Cardiac muscle cell (in vitro differentiated cells and primary cell): ENCODE measurements around the gene AP1S2. TPM values are rescaled to one million over a fixed set of nuclear protein-coding genes. Genes with fewer than 3 reads are reported as not detected.
"Not testable (repeated sequence)": the region's sequence is repeated elsewhere in the genome, so short reads cannot be mapped to it uniquely, and the experiment has no call there.

Source experiments
- DNase-seq, 2 donors: peaks; one replicate each; pipeline versions ENCODE4 v3.0.0 to v3.0.0-alpha.2; 2010 to 2017; ENCODE audit warnings: low read depth in 1 of 2, low spot score in 1 of 2
- H3K27ac ChIP-seq: fragments of 200-600 bp; sonication (generic); 2 replicates; pipeline ENCODE4 v1.5.1; 2016
- H3K27me3 ChIP-seq: fragments of 200-600 bp; sonication (generic); 2 replicates; pipeline ENCODE4 v1.6.0; 2016; ENCODE audit warnings: control low read depth
- H3K36me3 ChIP-seq: fragments of 200-600 bp; sonication (generic); 2 replicates; pipeline ENCODE4 v1.5.1; 2016; ENCODE audit warnings: control low read depth
- H3K4me1 ChIP-seq: fragments of 200-600 bp; sonication (generic); 2 replicates; pipeline ENCODE4 v1.8.1; 2017; ENCODE audit warnings: low read depth, mild to moderate bottlenecking, mixed run types
- H3K4me3 ChIP-seq: fragments of 200-600 bp; sonication (generic); 2 replicates; pipeline ENCODE4 v1.5.1; 2016; ENCODE audit warnings: mild to moderate bottlenecking
- H3K9me3 ChIP-seq: fragments of 200-600 bp; sonication (generic); 2 replicates; pipeline ENCODE4 v1.5.1; 2017; ENCODE audit warnings: low read depth, mild to moderate bottlenecking, control low read depth
- CTCF ChIP-seq: IDR thresholded peaks from 2 replicates; pipeline ENCODE4 v1.5.1; 2012; ENCODE audit warnings: low read depth, mild to moderate bottlenecking, low read length
- polyA plus RNA-seq: library from polyadenylated mRNA; unstranded; fragments of >200 nt; fragmentation: Nextera tagmentation; extraction: Ambion mirVana; gene quantifications from 2 replicates; pipeline ENCODE4 v1.2.1, GENCODE V29; 2016
- total RNA-seq: library from RNA; depleted of rRNA; stranded (reverse); fragments of >200 nt; gene quantifications from 2 replicates; pipeline ENCODE4 v1.2.3, GENCODE V29; 2016

Gene AP1S2
- total and polyA plus RNA-seq, 2 experiments from 2014 or later: 132 to 177 TPM

- no peaks in the 10 kb centered on the region for H3K9me3 ChIP-seq
- H3K4me1 ChIP-seq: no peaks in the 10 kb centered on the region
- no peak for TF ChIP-seq CTCF
- no peak for DNase-seq
- H3K27me3 ChIP-seq: no peaks in the 10 kb centered on the region
- H3K27ac ChIP-seq: peak overlapping the region; percentile 4
- H3K36me3 ChIP-seq: no peaks in the 10 kb centered on the region
- H3K4me3 ChIP-seq: no peak overlapping the region
Measured at GRCh38 chrX:15888062-15888461, 33.4 kb upstream of the AP1S2 start.

- H3K4me3 ChIP-seq: no peak overlapping the region
- H3K36me3 ChIP-seq: no peaks in the 10 kb centered on the region
- no peaks in the 10 kb centered on the region for H3K9me3 ChIP-seq
- no peak for DNase-seq
- peaks cover 3% of the 10 kb centered on the region for H3K4me1 ChIP-seq
- no peak overlapping the region for H3K27ac ChIP-seq
- H3K27me3 ChIP-seq: no peaks in the 10 kb centered on the region
- no peak for TF ChIP-seq CTCF
Measured at GRCh38 chrX:15883540-15883863, 28.9 kb upstream of the AP1S2 start.

DNA sequence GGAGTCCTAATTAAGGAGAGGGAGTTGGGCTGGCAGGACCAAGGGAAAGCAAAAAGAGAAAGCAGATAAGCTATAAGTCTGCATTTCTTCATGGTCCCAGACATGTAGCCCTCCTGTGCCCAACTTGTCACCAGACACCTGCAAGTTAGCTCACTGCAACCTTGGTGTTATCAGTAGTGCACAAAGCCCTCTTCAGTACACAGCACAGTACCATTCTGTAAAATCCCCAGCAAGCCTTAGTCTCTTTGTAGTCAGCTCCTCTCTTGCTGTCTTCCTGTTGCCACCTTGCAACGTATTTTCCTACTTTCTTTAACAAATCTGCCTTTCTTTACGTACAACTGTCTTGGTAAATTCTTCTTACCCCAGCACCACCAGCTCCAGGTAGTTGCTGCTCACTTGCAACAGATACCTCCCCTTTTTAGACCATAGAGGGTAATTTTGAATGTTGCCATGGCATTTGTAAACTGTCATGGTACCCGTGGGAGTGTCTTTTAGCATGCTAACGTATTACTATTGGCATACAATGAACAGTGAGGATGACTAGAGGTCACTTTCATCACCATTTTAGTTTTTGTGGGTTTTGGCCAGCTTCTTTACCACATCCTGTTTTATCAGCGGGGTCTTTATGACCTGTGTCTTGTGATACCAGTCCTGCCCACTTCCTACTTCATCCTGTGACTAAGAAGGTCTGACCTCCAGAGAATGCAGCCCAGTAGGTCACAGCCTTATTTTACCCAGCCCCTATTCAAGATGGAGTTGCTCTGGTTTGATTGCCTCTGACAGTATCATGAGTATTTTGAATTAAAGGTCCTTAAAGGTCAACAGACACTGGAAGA is 28.3 kb upstream of the AP1S2 start:
- H3K36me3 ChIP-seq: no peaks in the 10 kb centered on the region
- H3K4me1 ChIP-seq: peaks cover 3% of the 10 kb centered on the region
- DNase-seq: peak; percentile 43 to 59
- H3K27ac ChIP-seq: peak overlapping the region; percentile 73
- TF ChIP-seq CTCF: no peak
- no peaks in the 10 kb centered on the region for H3K9me3 ChIP-seq
- no peak overlapping the region for H3K4me3 ChIP-seq
- H3K27me3 ChIP-seq: no peaks in the 10 kb centered on the region

GRCh38 chrX:15881381-15881897 is 26.8 kb upstream of the AP1S2 start:
- H3K27me3 ChIP-seq: no peaks in the 10 kb centered on the region
- no peaks in the 10 kb centered on the region for H3K36me3 ChIP-seq
- TF ChIP-seq CTCF: no peak
- H3K9me3 ChIP-seq: no peaks in the 10 kb centered on the region
- no peak overlapping the region for H3K4me3 ChIP-seq
- H3K4me1 ChIP-seq: peaks cover 3% of the 10 kb centered on the region
- no peak for DNase-seq
- H3K27ac ChIP-seq: no peak overlapping the region

GRCh38 chrX:15877914-15878313 is 23.3 kb upstream of the AP1S2 start:
- not testable (repeated sequence) for H3K4me1 ChIP-seq, H3K9me3 ChIP-seq, H3K27ac ChIP-seq, H3K36me3 ChIP-seq, H3K4me3 ChIP-seq, DNase-seq, H3K27me3 ChIP-seq

DNA sequence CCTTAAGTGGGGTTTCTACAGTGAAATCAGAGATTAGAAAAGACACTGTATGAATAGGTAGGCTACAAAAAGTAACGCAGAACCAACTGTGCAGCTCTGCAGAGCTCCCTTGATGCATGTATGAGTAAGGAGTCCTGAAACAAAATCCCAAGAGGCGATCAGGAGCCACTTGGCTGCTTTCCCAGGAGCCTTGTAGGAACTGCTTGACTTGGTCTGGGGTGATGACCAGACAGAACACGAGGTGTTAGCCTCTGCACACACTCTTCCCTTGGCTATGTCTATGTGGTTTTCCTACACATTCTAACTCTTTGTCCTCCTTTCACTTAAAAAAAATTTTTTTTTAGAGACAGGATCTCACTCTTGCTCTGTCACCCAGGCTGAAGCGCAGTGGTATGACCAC is 22.8 kb upstream of the AP1S2 start:
- Histone ChIP-seq H3K27ac (no peak overlapping the region), H3K27me3 (no peaks in the 10 kb centered on the region), H3K36me3 (no peaks in the 10 kb centered on the region), H3K9me3 (no peaks in the 10 kb centered on the region), H3K4me3 (no peak overlapping the region), H3K4me1 (peaks cover 3% of the 10 kb centered on the region)
- peak in 1 of 2 donors; percentile 75 for DNase-seq
- TF ChIP-seq CTCF: no peak
